ENCODE data around the gene AKAP11.
A peak's percentile ranks its signal among the peaks of the same experiment; 100 is the strongest.

Gene AKAP11

GRCh38 chr13:42272804-42273175 lies 838 bp downstream of the AKAP11 start:
- Histone ChIP-seq H3K4me3 (peak overlapping the region; percentile 97), H3K27ac (peak overlapping the region; percentile 88 to 97)
- no peak for TF ChIP-seq CTCF (IDR thresholded peaks at IDR 0.05)
- no peak for DNase-seq (ENCODE audit: low spot score)

GRCh38 chr13:42274386-42275097 lies 2.6 kb downstream of the AKAP11 start:
- DNase-seq (ENCODE audit: low spot score), result no peak
- Histone ChIP-seq H3K4me3 (no peak overlapping the region), H3K27ac (no peak overlapping the region)
- no peak for TF ChIP-seq CTCF (IDR thresholded peaks at IDR 0.05)

GRCh38 chr13:42275098-42275471 lies 3.1 kb downstream of the AKAP11 start:
- TF ChIP-seq CTCF (IDR thresholded peaks at IDR 0.05), result no peak
- Histone ChIP-seq H3K27ac (no peak overlapping the region), H3K4me3 (no peak overlapping the region)
- DNase-seq (ENCODE audit: low spot score), result no peak

- Histone ChIP-seq H3K4me3 (no peak overlapping the region), H3K27ac (no peak overlapping the region)
- DNase-seq (ENCODE audit: low spot score), result no peak
- no peak for TF ChIP-seq CTCF (IDR thresholded peaks at IDR 0.05)
Measured at GRCh38 chr13:42275506-42275905, 3.6 kb downstream of the AKAP11 start.

- H3K27ac ChIP-seq, result no peak overlapping the region
- DNase-seq (ENCODE audit: low spot score), result no peak
- H3K4me3 ChIP-seq, result no peak overlapping the region
- no peak for TF ChIP-seq CTCF (IDR thresholded peaks at IDR 0.05)
Measured at GRCh38 chr13:42276683-42277082, 4.7 kb downstream of the AKAP11 start.

GRCh38 chr13:42277618-42278276 lies 5.8 kb downstream of the AKAP11 start:
- no peak overlapping the region for H3K27ac ChIP-seq

More at GRCh38 chr13:42277618-42278276, 5.8 kb downstream of the AKAP11 start:
- no peak for TF ChIP-seq CTCF (IDR thresholded peaks at IDR 0.05)
- H3K4me3 ChIP-seq, result no peak overlapping the region
- no peak for DNase-seq (ENCODE audit: low spot score)
